ENCODE results near the gene GTF3C2. TPM values are rescaled to one million over a fixed set of nuclear protein-coding genes. Genes with fewer than 3 reads are reported as not detected.

Gene GTF3C2
- total RNA-seq, 1 donor from 2014 or later = 16.2 TPM

GRCh38 chr2:27315122-27315521 lies 41.4 kb downstream of the GTF3C2 start:
- H3K9me3 ChIP-seq (replicated peaks) = no peaks in the 10 kb centered on the region
- peaks cover 6% of the 10 kb centered on the region for H3K4me1 ChIP-seq
- no peak for TF ChIP-seq CTCF (IDR thresholded peaks at IDR 0.05; ENCODE audit: borderline replicate concordance)
- DNase-seq = no peak
- intact Hi-C loops (cut with micrococcal nuclease) = no loop called here
- peaks cover 3% of the 10 kb centered on the region for H3K36me3 ChIP-seq
- H3K27ac ChIP-seq (replicated peaks) = no peak overlapping the region
- no peak overlapping the region for H3K4me3 ChIP-seq
- H3K27me3 ChIP-seq (ENCODE audit: low read depth) = no peaks in the 10 kb centered on the region

GRCh38 chr2:27314709-27315108 lies 41.9 kb downstream of the GTF3C2 start:
- no peak for DNase-seq
- peaks cover 6% of the 10 kb centered on the region for H3K4me1 ChIP-seq
- H3K27ac ChIP-seq (replicated peaks) = no peak overlapping the region
- intact Hi-C loops (cut with micrococcal nuclease) = no loop called here
- TF ChIP-seq CTCF (IDR thresholded peaks at IDR 0.05; ENCODE audit: borderline replicate concordance) = no peak
- H3K9me3 ChIP-seq (replicated peaks) = no peaks in the 10 kb centered on the region
- no peaks in the 10 kb centered on the region for H3K27me3 ChIP-seq (ENCODE audit: low read depth)
- H3K4me3 ChIP-seq = no peak overlapping the region
- H3K36me3 ChIP-seq = peaks cover 6% of the 10 kb centered on the region

- no peak overlapping the region for H3K27ac ChIP-seq (replicated peaks)
- no peak for DNase-seq
- H3K36me3 ChIP-seq = peaks cover 12% of the 10 kb centered on the region
- no peak overlapping the region for H3K4me3 ChIP-seq
- H3K9me3 ChIP-seq (replicated peaks) = no peaks in the 10 kb centered on the region
- peaks cover 6% of the 10 kb centered on the region for H3K4me1 ChIP-seq
- no peaks in the 10 kb centered on the region for H3K27me3 ChIP-seq (ENCODE audit: low read depth)
- intact Hi-C loops (cut with micrococcal nuclease) = no loop called here
- no peak for TF ChIP-seq CTCF (IDR thresholded peaks at IDR 0.05; ENCODE audit: borderline replicate concordance)
These were observed 42.5 kb downstream of the GTF3C2 start for GRCh38 chr2:27313882-27314645.

GRCh38 chr2:27312152-27312551 lies 44.4 kb downstream of the GTF3C2 start:
- intact Hi-C loops (cut with micrococcal nuclease) = no loop called here
- Histone ChIP-seq H3K9me3 (replicated peaks) (no peaks in the 10 kb centered on the region), H3K36me3 (peaks cover 31% of the 10 kb centered on the region), H3K27ac (replicated peaks) (no peak overlapping the region), H3K4me3 (no peak overlapping the region), H3K27me3 (ENCODE audit: low read depth) (peaks cover 18% of the 10 kb centered on the region), H3K4me1 (peaks cover 24% of the 10 kb centered on the region)
- TF ChIP-seq CTCF (IDR thresholded peaks at IDR 0.05; ENCODE audit: borderline replicate concordance) = no peak
- no peak for DNase-seq

GRCh38 chr2:27309651-27310050 lies 46.9 kb downstream of the GTF3C2 start:
- H3K27ac ChIP-seq (replicated peaks) = no peak overlapping the region
- peaks cover 32% of the 10 kb centered on the region for H3K4me1 ChIP-seq
- H3K9me3 ChIP-seq (replicated peaks) = no peaks in the 10 kb centered on the region
- peaks cover 56% of the 10 kb centered on the region for H3K36me3 ChIP-seq
- intact Hi-C loops (cut with micrococcal nuclease) = no loop called here
- DNase-seq = no peak
- no peak overlapping the region for H3K4me3 ChIP-seq
- TF ChIP-seq CTCF (IDR thresholded peaks at IDR 0.05; ENCODE audit: borderline replicate concordance) = no peak
- H3K27me3 ChIP-seq (ENCODE audit: low read depth) = peaks cover 43% of the 10 kb centered on the region
